Stimulated activated CD8-positive, alpha-beta memory T cell treated with anti-CD3 and anti-CD28 coated beads, Interleukin-7, amount 100 ng/mL, for 4 hours (primary cell): Measurements from ENCODE around the gene SLC9A4.

ENCODE experiments used
- DNase-seq, 2 donors: peaks; one replicate each; pipeline ENCODE4 v3.0.0-alpha.2; 2020; ENCODE audit warnings: low read depth in 2 of 2

The SLC9A4 gene

GRCh38 chr2:102451968-102452367 lies 21.1 kb upstream of the SLC9A4 start:
- DNase-seq = no peak

GRCh38 chr2:102453501-102453900 lies 19.5 kb upstream of the SLC9A4 start:
- no peak for DNase-seq

GRCh38 chr2:102455061-102455670 lies 17.9 kb upstream of the SLC9A4 start:
- no peak for DNase-seq

GRCh38 chr2:102460467-102460866 lies 12.6 kb upstream of the SLC9A4 start:
- no peak for DNase-seq

GRCh38 chr2:102461188-102461587 lies 11.8 kb upstream of the SLC9A4 start:
- no peak for DNase-seq

GRCh38 chr2:102463160-102463559 lies 9.9 kb upstream of the SLC9A4 start:
- DNase-seq = no peak

- no peak for DNase-seq
Measured at GRCh38 chr2:102470168-102470567, 2.9 kb upstream of the SLC9A4 start.

GRCh38 chr2:102473631-102474030 lies 605 bp downstream of the SLC9A4 start:
- DNase-seq = no peak

- DNase-seq = no peak
Measured at GRCh38 chr2:102474785-102475184, 1.8 kb downstream of the SLC9A4 start.

GRCh38 chr2:102478686-102479470 lies 5.9 kb downstream of the SLC9A4 start:
- DNase-seq = no peak

GRCh38 chr2:102480285-102481195 lies 7.5 kb downstream of the SLC9A4 start:
- no peak for DNase-seq

- no peak for DNase-seq
Measured at GRCh38 chr2:102481931-102482330, 8.9 kb downstream of the SLC9A4 start.

- DNase-seq = no peak
Measured at GRCh38 chr2:102483086-102483485, 10.1 kb downstream of the SLC9A4 start.

GRCh38 chr2:102484310-102485061 lies 11.5 kb downstream of the SLC9A4 start:
- DNase-seq = no peak

- no peak for DNase-seq
Measured at GRCh38 chr2:102485147-102485785, 12.2 kb downstream of the SLC9A4 start.

- no peak for DNase-seq
Measured at GRCh38 chr2:102486941-102487702, 14.1 kb downstream of the SLC9A4 start.

- DNase-seq = no peak
Measured at GRCh38 chr2:102487761-102488462, 14.9 kb downstream of the SLC9A4 start.

- DNase-seq = no peak
Measured at GRCh38 chr2:102489646-102490045, 16.6 kb downstream of the SLC9A4 start.

GRCh38 chr2:102492006-102492405 lies 19.0 kb downstream of the SLC9A4 start:
- no peak for DNase-seq

- DNase-seq = no peak
Measured at GRCh38 chr2:102494570-102494969, 21.5 kb downstream of the SLC9A4 start.
